ENCODE measurements around the gene CNTNAP1.
A peak's percentile ranks its signal among the peaks of the same experiment; 100 is the strongest.

The CNTNAP1 gene

GRCh38 chr17:42667088-42667951, 15.0 kb upstream of the CNTNAP1 start:
- TF ChIP-seq CTCF (IDR thresholded peaks at IDR 0.05) (no peak), ZFX (IDR thresholded peaks at IDR 0.05; ENCODE audit: borderline replicate concordance) (no peak)
- peak overlapping the region; percentile 71 for H3K27ac ChIP-seq

- TF ChIP-seq ZFX (IDR thresholded peaks at IDR 0.05; ENCODE audit: borderline replicate concordance) (no peak), CTCF (IDR thresholded peaks at IDR 0.05) (no peak)
- H3K27ac ChIP-seq: peak overlapping the region; percentile 71
These were observed 12.7 kb upstream of the CNTNAP1 start for GRCh38 chr17:42669705-42669976.

GRCh38 chr17:42669977-42670788, 12.1 kb upstream of the CNTNAP1 start:
- TF ChIP-seq ZFX (IDR thresholded peaks at IDR 0.05; ENCODE audit: borderline replicate concordance): no peak
- no peak for TF ChIP-seq CTCF (IDR thresholded peaks at IDR 0.05)
- H3K27ac ChIP-seq: peak overlapping the region; percentile 71; the same call in 1 of the 2 replicates

GRCh38 chr17:42670789-42671657, 11.3 kb upstream of the CNTNAP1 start:
- no peak overlapping the region for H3K27ac ChIP-seq
- TF ChIP-seq ZFX (IDR thresholded peaks at IDR 0.05; ENCODE audit: borderline replicate concordance): no peak
- no peak for TF ChIP-seq CTCF (IDR thresholded peaks at IDR 0.05)

DNA sequence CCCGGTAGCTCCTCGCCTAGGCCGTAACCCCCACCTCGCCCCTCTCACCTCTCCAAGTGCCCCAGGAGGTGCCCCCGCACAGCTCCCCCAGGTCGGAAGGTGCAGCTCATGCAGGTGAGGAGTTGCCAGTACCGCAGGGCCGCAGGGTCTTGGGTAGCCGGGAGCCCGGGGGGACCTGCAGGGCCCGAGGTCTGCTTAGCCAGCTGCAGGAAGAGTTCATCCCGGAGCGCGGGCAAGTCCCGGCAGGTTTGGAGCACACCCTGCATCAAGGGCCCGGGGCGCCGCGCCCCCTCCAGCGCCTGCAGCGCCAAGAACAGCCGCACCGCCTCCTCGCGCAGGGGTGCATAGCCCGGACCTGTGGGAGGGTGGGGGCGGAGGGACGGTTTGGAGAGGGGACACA, 10.3 kb upstream of the CNTNAP1 start:
- H3K27ac ChIP-seq: no peak overlapping the region
- TF ChIP-seq ZFX (IDR thresholded peaks at IDR 0.05; ENCODE audit: borderline replicate concordance) (no peak), CTCF (IDR thresholded peaks at IDR 0.05) (no peak)

DNA sequence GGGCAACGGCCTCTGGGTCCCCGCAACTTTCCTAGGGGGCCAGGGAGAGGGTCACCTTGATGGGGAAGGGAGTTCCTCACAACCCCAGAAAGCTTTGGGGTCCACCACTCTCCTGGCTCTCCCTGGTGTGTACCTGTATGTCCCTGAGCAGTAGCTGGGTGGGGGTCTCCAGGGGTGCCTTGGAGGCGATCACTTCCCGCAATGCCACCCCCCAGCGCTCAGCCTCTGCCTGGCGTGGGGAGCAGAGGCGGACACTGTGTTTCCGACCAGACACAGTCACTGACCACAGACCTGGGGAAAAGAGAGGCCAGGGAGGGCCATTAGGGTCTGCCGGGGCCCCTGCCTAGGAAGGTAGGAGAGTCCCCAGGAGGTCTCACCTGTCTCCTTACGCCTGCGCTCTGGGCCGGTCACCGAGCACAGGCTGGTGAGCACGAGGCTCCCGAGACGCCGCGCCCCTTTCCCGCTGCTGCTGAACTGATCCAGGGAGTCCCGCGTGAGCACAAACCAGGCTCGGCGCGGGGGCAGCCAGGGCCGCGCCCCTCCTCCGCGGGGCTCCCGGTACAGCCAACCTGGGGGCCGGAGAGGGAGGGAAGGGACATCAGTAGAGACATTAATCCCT, 9.0 kb upstream of the CNTNAP1 start:
- TF ChIP-seq CTCF (IDR thresholded peaks at IDR 0.05) (no peak), ZFX (IDR thresholded peaks at IDR 0.05; ENCODE audit: borderline replicate concordance) (no peak)
- H3K27ac ChIP-seq: no peak overlapping the region

Measured in 22Rv1 (cell line).